ENCODE results near the gene LDLRAD4. TPM values are rescaled to one million over a fixed set of nuclear protein-coding genes. Genes with fewer than 3 reads are reported as not detected.

The LDLRAD4 gene
- polyA plus RNA-seq, 1 experiment: not detected

DNA sequence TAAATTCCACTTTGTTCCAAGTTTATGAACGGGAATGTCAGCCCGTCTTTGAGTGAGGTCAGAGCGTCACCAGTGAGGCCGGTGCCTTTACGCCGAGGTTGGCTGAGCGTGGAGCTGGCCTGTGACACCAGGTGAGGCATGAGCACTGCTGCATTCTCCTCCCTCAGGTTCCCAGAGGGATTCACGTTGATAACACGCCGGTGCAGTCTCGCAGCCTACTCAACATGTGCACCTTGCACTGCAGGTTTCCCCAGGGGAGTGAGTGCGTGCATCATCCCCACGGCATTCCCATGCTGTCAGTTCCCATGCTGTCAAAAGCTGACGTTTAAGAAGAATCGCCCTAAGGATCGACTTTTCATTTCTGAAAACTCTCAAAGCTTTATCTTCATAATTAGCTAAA, 213.3 kb downstream of the LDLRAD4 start:
- ChIA-PET CTCF (no interaction called here), POLR2A (no interaction called here)
- DNase-seq (ENCODE audit: low read depth, low spot score): no peak
- no peaks in the 10 kb centered on the region for H3K9me3 ChIP-seq (ENCODE audit: control insufficient read depth, insufficient read depth, low read length)
- peaks cover 3% of the 10 kb centered on the region for H3K27me3 ChIP-seq (ENCODE audit: control insufficient read depth, insufficient read depth, low read length)
- TF ChIP-seq, protein P1, sequence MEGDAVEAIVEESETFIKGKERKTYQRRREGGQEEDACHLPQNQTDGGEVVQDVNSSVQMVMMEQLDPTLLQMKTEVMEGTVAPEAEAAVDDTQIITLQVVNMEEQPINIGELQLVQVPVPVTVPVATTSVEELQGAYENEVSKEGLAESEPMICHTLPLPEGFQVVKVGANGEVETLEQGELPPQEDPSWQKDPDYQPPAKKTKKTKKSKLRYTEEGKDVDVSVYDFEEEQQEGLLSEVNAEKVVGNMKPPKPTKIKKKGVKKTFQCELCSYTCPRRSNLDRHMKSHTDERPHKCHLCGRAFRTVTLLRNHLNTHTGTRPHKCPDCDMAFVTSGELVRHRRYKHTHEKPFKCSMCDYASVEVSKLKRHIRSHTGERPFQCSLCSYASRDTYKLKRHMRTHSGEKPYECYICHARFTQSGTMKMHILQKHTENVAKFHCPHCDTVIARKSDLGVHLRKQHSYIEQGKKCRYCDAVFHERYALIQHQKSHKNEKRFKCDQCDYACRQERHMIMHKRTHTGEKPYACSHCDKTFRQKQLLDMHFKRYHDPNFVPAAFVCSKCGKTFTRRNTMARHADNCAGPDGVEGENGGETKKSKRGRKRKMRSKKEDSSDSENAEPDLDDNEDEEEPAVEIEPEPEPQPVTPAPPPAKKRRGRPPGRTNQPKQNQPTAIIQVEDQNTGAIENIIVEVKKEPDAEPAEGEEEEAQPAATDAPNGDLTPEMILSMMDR (IDR thresholded peaks at IDR 0.05; ENCODE audit: low read depth, low read length): no peak
- no peak overlapping the region for H3K4me3 ChIP-seq (ENCODE audit: low read depth, low read length)
- H3K27ac ChIP-seq (ENCODE audit: low read depth, low read length): no peak overlapping the region

DNA sequence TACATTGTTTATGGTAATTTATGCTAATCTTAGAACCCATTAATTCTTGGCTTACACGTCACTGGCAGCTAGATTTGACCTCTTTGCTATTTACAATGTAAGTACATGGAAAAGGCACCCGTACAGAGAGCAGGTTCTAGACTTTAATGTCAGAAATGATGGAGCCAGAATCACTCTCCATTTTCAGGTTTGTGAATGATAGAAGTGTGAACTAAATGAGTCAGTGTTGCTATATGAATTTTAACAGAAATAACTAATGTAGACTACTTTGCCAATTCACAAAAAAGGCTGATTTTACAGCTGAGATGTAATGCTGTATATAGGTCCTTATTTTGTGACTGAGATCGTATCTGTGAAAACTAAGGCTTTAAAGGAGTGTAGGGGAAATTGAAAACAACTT, 214.6 kb downstream of the LDLRAD4 start:
- ChIA-PET POLR2A (no interaction called here), CTCF (no interaction called here)
- TF ChIP-seq, protein P1 (IDR thresholded peaks at IDR 0.05; ENCODE audit: low read depth, low read length): no peak
- no peak for DNase-seq (ENCODE audit: low read depth, low spot score)
- H3K9me3 ChIP-seq (ENCODE audit: control insufficient read depth, insufficient read depth, low read length): no peaks in the 10 kb centered on the region
- no peak overlapping the region for H3K4me3 ChIP-seq (ENCODE audit: low read depth, low read length)
- no peak overlapping the region for H3K27ac ChIP-seq (ENCODE audit: low read depth, low read length)
- peaks cover 3% of the 10 kb centered on the region for H3K27me3 ChIP-seq (ENCODE audit: control insufficient read depth, insufficient read depth, low read length)

DNA sequence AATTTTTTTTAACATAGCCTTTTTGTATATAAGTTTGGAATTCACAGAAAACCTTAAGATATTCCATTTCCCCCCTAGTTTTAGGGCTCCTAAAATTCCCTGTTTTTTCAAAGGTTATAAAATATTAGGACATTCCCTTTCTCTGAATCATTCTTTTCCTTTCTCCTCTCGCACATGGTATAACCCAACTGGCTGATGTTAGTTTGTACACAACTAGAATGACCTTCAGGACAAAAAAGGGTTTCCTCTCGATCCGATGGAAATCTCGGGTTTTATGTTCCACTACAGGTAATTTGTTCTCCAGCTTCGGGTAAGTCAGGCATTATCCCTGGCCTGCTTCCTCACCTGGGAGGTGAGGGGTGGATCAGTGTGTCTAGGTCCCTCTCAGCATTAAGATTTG, 215.1 kb downstream of the LDLRAD4 start:
- Histone ChIP-seq H3K27ac (ENCODE audit: low read depth, low read length) (no peak overlapping the region), H3K27me3 (ENCODE audit: control insufficient read depth, insufficient read depth, low read length) (peaks cover 3% of the 10 kb centered on the region), H3K4me3 (ENCODE audit: low read depth, low read length) (no peak overlapping the region), H3K9me3 (ENCODE audit: control insufficient read depth, insufficient read depth, low read length) (no peaks in the 10 kb centered on the region)
- ChIA-PET CTCF (no interaction called here), POLR2A (no interaction called here)
- TF ChIP-seq, protein P1 (IDR thresholded peaks at IDR 0.05; ENCODE audit: low read depth, low read length): no peak
- DNase-seq (ENCODE audit: low read depth, low spot score): no peak

DNA sequence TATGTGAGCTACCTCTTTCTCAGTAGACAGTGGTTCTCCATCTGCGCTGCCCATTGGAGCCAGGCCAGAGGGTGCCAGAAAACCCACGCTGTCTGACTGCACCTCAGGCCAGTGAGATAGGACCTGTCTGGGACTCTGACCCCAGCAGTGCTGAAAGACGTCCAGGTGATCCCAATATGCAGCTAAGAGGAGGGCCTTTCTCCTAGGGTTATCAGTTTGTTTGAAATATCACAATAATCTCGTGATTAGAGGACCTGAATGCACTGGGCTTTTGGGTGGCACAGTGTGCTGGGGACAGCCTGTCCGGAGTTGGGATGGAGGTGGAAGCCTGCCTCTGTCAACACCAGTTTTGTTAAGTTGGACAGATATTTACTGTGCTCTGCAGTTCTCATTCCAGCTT, 216.3 kb downstream of the LDLRAD4 start:
- DNase-seq (ENCODE audit: low read depth, low spot score): no peak
- Histone ChIP-seq H3K4me3 (ENCODE audit: low read depth, low read length) (no peak overlapping the region), H3K27ac (ENCODE audit: low read depth, low read length) (no peak overlapping the region), H3K27me3 (ENCODE audit: control insufficient read depth, insufficient read depth, low read length) (peaks cover 2% of the 10 kb centered on the region), H3K9me3 (ENCODE audit: control insufficient read depth, insufficient read depth, low read length) (no peaks in the 10 kb centered on the region)
- TF ChIP-seq, protein P1 (IDR thresholded peaks at IDR 0.05; ENCODE audit: low read depth, low read length): no peak
- ChIA-PET POLR2A (no interaction called here), CTCF (no interaction called here)

DNA sequence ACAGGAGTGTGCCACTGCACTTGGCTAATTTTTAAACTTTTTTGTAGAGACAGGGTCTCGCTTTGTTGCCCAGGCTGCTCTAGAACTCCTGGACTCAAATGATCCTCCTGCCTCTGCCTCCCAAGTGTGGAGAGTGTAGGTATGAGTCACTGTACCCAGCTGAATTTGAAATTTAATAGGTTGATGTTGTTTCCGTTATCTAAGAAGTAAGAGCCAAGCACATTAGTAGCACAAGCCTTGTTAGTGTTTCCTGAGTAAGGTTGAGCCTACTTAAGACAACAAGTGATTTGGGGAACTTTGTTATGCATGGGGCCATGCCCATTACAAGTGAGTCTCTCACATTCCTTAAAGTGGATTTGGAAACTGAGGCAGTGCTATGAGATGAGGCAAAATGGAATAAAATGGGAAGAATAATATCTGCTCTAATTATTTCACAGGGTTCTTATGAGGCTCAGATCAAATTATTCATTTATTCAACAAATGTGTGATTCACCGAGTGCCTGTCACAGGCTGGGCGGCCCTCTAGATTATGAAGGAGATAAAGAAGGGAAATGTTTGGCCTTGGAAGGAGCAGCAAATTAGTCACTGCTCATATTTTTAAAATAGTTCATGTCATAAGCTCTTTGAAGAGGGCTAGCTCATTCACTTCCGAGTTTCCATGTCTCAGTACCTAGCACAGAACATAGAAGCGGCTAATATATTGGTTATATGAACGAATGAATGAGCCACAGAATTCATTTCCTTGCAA, 217.2 kb downstream of the LDLRAD4 start:
- TF ChIP-seq, protein P1 (IDR thresholded peaks at IDR 0.05; ENCODE audit: low read depth, low read length): no peak
- POLR2A ChIA-PET: no interaction called here
- Histone ChIP-seq H3K27ac (ENCODE audit: low read depth, low read length) (no peak overlapping the region), H3K9me3 (ENCODE audit: control insufficient read depth, insufficient read depth, low read length) (no peaks in the 10 kb centered on the region), H3K27me3 (ENCODE audit: control insufficient read depth, insufficient read depth, low read length) (no peaks in the 10 kb centered on the region), H3K4me3 (ENCODE audit: low read depth, low read length) (no peak overlapping the region)
- CTCF ChIA-PET: no interaction called here
- no peak for DNase-seq (ENCODE audit: low read depth, low spot score)
